ENCODE results near the gene PAK5. TPM values are rescaled to one million over a fixed set of nuclear protein-coding genes. Genes with fewer than 3 reads are reported as not detected.

PAK5 gene
- total and polyA plus RNA-seq, 2 donors from 2014 or later: 0.13 to 0.22 TPM

GRCh38 chr20:9576695-9577094 lies 262.2 kb downstream of the PAK5 start:
- H3K9ac ChIP-seq (ENCODE audit: low read length in 3 of 3): no peak overlapping the region
- H3K9me3 ChIP-seq (ENCODE audit: control insufficient read depth in 2 of 3, insufficient read depth in 1 of 3, low read length in 3 of 3): no peaks in the 10 kb centered on the region
- FAIRE-seq (no peak), DNase-seq (no peak)
- no peaks in the 10 kb centered on the region for H3K27me3 ChIP-seq (ENCODE audit: control insufficient read depth, insufficient read depth, low read length)
- H3K4me3 ChIP-seq (ENCODE audit: low read length in 3 of 3): no peak overlapping the region
- TF ChIP-seq CTCF (IDR thresholded peaks at IDR 0.05; ENCODE audit: borderline replicate concordance, extremely low read depth, insufficient read depth): no peak
- no peak overlapping the region for H3K27ac ChIP-seq (ENCODE audit: low read depth in 2 of 2, low read length in 2 of 2)
- H3K36me3 ChIP-seq (ENCODE audit: control insufficient read depth in 2 of 3, insufficient read depth in 3 of 3, low read length in 3 of 3): no peaks in the 10 kb centered on the region
- intact Hi-C loops (cut with DNase I): no loop called here
- no peaks in the 10 kb centered on the region for H3K4me1 ChIP-seq (ENCODE audit: control insufficient read depth in 2 of 3, insufficient read depth in 2 of 3, low read depth in 1 of 3, low read length in 3 of 3)

GRCh38 chr20:9575836-9576235 lies 263.0 kb downstream of the PAK5 start:
- H3K4me3 ChIP-seq (ENCODE audit: low read length in 3 of 3): no peak overlapping the region
- no peak for FAIRE-seq
- TF ChIP-seq CTCF (IDR thresholded peaks at IDR 0.05; ENCODE audit: borderline replicate concordance, extremely low read depth, insufficient read depth): no peak

GRCh38 chr20:9574776-9575175 lies 264.1 kb downstream of the PAK5 start:
- Histone ChIP-seq H3K27ac (ENCODE audit: low read depth in 2 of 2, low read length in 2 of 2) (no peak overlapping the region), H3K9ac (ENCODE audit: low read length in 3 of 3) (no peak overlapping the region), H3K4me3 (ENCODE audit: low read length in 3 of 3) (no peak overlapping the region), H3K27me3 (ENCODE audit: control insufficient read depth, insufficient read depth, low read length) (no peaks in the 10 kb centered on the region), H3K9me3 (ENCODE audit: control insufficient read depth in 2 of 3, insufficient read depth in 1 of 3, low read length in 3 of 3) (no peaks in the 10 kb centered on the region), H3K36me3 (ENCODE audit: control insufficient read depth in 2 of 3, insufficient read depth in 3 of 3, low read length in 3 of 3) (no peaks in the 10 kb centered on the region), H3K4me1 (ENCODE audit: control insufficient read depth in 2 of 3, insufficient read depth in 2 of 3, low read depth in 1 of 3, low read length in 3 of 3) (no peaks in the 10 kb centered on the region)
- no peak for DNase-seq
- intact Hi-C loops (cut with DNase I): no loop called here
- no peak for FAIRE-seq
- TF ChIP-seq CTCF (IDR thresholded peaks at IDR 0.05; ENCODE audit: borderline replicate concordance, extremely low read depth, insufficient read depth): no peak

More at GRCh38 chr20:9575836-9576235, 263.0 kb downstream of the PAK5 start:
- intact Hi-C loops (cut with DNase I): no loop called here
- no peak for DNase-seq
- H3K4me1 ChIP-seq (ENCODE audit: control insufficient read depth in 2 of 3, insufficient read depth in 2 of 3, low read depth in 1 of 3, low read length in 3 of 3): no peaks in the 10 kb centered on the region
- H3K27ac ChIP-seq (ENCODE audit: low read depth in 2 of 2, low read length in 2 of 2): no peak overlapping the region
- no peaks in the 10 kb centered on the region for H3K9me3 ChIP-seq (ENCODE audit: control insufficient read depth in 2 of 3, insufficient read depth in 1 of 3, low read length in 3 of 3)
- no peak overlapping the region for H3K9ac ChIP-seq (ENCODE audit: low read length in 3 of 3)
- H3K36me3 ChIP-seq (ENCODE audit: control insufficient read depth in 2 of 3, insufficient read depth in 3 of 3, low read length in 3 of 3): no peaks in the 10 kb centered on the region
- no peaks in the 10 kb centered on the region for H3K27me3 ChIP-seq (ENCODE audit: control insufficient read depth, insufficient read depth, low read length)

GRCh38 chr20:9574181-9574580 lies 264.7 kb downstream of the PAK5 start:
- H3K4me3 ChIP-seq (ENCODE audit: low read length in 3 of 3): no peak overlapping the region
- H3K4me1 ChIP-seq (ENCODE audit: control insufficient read depth in 2 of 3, insufficient read depth in 2 of 3, low read depth in 1 of 3, low read length in 3 of 3): no peaks in the 10 kb centered on the region
- H3K27me3 ChIP-seq (ENCODE audit: control insufficient read depth, insufficient read depth, low read length): no peaks in the 10 kb centered on the region
- no peak overlapping the region for H3K9ac ChIP-seq (ENCODE audit: low read length in 3 of 3)
- DNase-seq (peak in 1 of 5 donors; percentile 16), FAIRE-seq (no peak)
- intact Hi-C loops (cut with DNase I): no loop called here
- H3K27ac ChIP-seq (ENCODE audit: low read depth in 2 of 2, low read length in 2 of 2): no peak overlapping the region
- TF ChIP-seq CTCF (IDR thresholded peaks at IDR 0.05; ENCODE audit: borderline replicate concordance, extremely low read depth, insufficient read depth): no peak
- no peaks in the 10 kb centered on the region for H3K36me3 ChIP-seq (ENCODE audit: control insufficient read depth in 2 of 3, insufficient read depth in 3 of 3, low read length in 3 of 3)
- H3K9me3 ChIP-seq (ENCODE audit: control insufficient read depth in 2 of 3, insufficient read depth in 1 of 3, low read length in 3 of 3): no peaks in the 10 kb centered on the region

Measured in kidney (tissue), 14 donors.